Measurements from ENCODE around the gene APPL2.

- TF ChIP-seq CTCF (IDR thresholded peaks at IDR 0.05) (no peak), POLR2A (IDR thresholded peaks at IDR 0.05) (no peak)
Measured at GRCh38 chr12:105204916-105205315, 31.1 kb downstream of the APPL2 start.

Data from esophagus squamous epithelium (tissue), 4 donors.